Activated CD4-positive, alpha-beta T cell treated with anti-CD3 and anti-CD28 coated beads, Interleukin-2, amount 10 ng/mL, durations not matched to agents 24 days and 14 days (primary cell): Measurements from ENCODE around the gene LDLRAD3. TPM values are rescaled to one million over a fixed set of nuclear protein-coding genes. Genes with fewer than 3 reads are reported as not detected.

Experiments
- DNase-seq: peaks from one replicate; pipeline ENCODE4 v3.0.0; 2022
- H3K27ac Mint-ChIP-seq: one replicate; pipeline ENCODE4 v1.8.0; 2022; ENCODE audit warnings: mild to moderate bottlenecking, mixed read lengths
- H3K27me3 Mint-ChIP-seq: one replicate; pipeline ENCODE4 v1.8.0; 2022; ENCODE audit warnings: mixed read lengths
- H3K36me3 Mint-ChIP-seq: one replicate; pipeline ENCODE4 v1.8.0; 2022; ENCODE audit warnings: low read depth, mild to moderate bottlenecking, mixed read lengths
- H3K4me1 Mint-ChIP-seq: one replicate; pipeline ENCODE4 v1.8.0; 2021; ENCODE audit warnings: mixed read lengths
- H3K4me3 Mint-ChIP-seq: one replicate; pipeline ENCODE4 v1.8.0; 2022; ENCODE audit warnings: mild to moderate bottlenecking, moderate library complexity, mixed read lengths
- H3K9me3 Mint-ChIP-seq: one replicate; pipeline ENCODE4 v1.8.0; 2021; ENCODE audit warnings: mixed read lengths
- intact Hi-C: fragments of 100-400 bp; cut with micrococcal nuclease; formaldehyde crosslinking; loops from one replicate; pipeline ENCODE4 v1.15.1; 2023
- total RNA-seq: library from RNA; stranded (reverse); gene quantifications from 2 replicates; pipeline ENCODE4 v1.2.3, GENCODE V29; 2022

Gene LDLRAD3
- total RNA-seq, 1 donor from 2014 or later, result 0.54 TPM

DNA sequence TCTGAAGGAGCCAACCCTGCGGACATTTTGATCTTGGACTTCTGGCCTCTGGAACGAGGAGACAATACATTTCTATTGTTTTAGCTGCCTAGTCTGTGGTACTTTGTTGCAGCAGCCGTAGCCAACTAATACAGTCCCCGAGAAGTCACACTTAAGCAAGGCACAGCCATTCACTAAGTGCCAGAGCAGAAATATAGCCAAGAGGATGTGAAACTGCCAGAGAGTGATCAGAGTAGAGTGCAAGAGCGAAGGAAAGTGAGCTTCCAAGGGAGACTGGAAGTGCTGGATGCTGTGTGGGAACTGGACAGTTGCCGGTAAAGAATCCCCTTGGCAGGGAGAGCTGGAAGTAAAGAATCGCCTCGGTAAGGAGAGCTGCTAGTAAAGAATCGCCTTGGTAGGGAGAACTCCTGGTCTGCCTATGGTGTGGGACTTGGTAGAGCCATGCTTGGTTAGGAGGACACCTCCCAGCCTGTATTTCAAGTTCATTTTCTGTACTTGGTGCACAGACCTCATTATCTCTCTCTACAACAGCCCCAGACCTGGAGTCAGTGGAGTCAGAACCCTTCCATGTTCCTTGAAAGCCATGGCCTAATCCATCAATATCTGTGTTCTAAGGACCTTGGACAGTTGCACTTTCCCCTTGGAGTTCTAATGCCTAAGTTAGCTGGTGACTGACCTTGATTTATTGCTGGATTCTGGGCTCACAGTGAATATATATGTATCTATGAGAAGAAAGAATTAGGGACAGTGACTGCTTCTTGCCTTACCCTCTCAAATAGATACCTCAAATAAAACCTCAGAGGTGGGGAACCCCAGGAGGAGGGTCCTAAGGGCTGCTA lies 162.1 kb downstream of the LDLRAD3 start:
- Mint-ChIP-seq H3K27ac (no peak overlapping the region), H3K36me3 (no peaks in the 10 kb centered on the region), H3K27me3 (no peaks in the 10 kb centered on the region), H3K4me3 (no peak overlapping the region), H3K4me1 (peaks cover 2% of the 10 kb centered on the region), H3K9me3 (no peaks in the 10 kb centered on the region)
- intact Hi-C loops, result no loop called here
- DNase-seq, result no peak

DNA sequence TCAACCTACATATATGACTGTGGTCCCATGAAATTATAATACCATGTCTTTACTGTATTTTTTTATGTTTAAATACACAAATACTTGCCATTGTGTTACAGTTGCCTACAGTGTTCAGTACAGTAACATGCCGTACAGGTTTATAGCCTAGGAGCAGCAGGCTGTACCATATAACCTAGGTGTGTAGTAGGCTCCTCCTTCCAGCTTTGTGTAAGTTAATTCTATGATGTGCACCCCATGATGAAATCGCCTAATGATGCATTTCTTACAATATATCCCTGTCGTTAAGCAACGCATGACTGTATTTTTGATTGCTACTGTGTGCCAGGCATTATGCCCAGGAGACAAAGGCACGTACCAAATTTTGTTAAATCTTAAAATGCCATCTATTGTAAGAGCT lies 163.7 kb downstream of the LDLRAD3 start:
- no peak for DNase-seq
- Mint-ChIP-seq H3K4me3 (no peak overlapping the region), H3K36me3 (no peaks in the 10 kb centered on the region), H3K9me3 (no peaks in the 10 kb centered on the region), H3K27ac (no peak overlapping the region), H3K27me3 (no peaks in the 10 kb centered on the region), H3K4me1 (peaks cover 2% of the 10 kb centered on the region)
- intact Hi-C loops, result no loop called here

DNA sequence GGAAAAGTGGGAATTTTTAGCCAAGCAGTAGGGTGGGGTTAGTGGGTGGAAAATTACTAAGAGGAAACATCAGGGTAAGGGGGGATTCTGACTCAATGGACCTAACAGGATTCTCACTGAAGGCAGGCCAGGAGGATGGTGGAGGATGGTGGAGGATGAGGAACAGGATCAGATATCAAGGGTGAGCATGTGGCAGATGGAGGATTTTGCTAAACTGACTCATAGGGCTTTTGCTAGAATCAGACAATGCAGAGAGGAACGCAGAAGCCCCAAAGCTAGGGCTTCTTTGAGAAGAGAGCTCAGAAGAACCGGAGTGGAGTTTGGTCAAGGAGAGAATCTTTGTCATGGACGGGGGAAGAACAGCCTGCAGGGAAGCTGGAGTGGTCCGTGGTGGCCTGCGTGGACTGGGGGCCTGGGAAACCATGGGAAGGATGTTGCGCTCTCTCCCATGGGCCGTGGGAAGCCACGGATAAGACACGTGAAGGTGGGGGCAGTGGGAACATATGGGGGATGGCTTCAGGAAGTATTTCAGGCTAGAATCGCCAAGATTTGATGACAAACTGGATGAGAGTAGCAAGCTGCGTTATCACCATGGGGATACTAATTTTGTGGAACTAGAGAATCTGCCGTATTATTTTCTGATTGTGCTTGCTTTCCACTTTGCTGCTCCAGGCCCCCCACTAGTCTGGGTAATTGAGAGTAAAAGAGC lies 165.2 kb downstream of the LDLRAD3 start:
- no peak overlapping the region for H3K4me3 Mint-ChIP-seq
- no peaks in the 10 kb centered on the region for H3K36me3 Mint-ChIP-seq
- intact Hi-C loops, result no loop called here
- H3K27me3 Mint-ChIP-seq, result no peaks in the 10 kb centered on the region
- H3K4me1 Mint-ChIP-seq, result peaks cover 2% of the 10 kb centered on the region
- no peak for DNase-seq
- H3K9me3 Mint-ChIP-seq, result no peaks in the 10 kb centered on the region
- no peak overlapping the region for H3K27ac Mint-ChIP-seq

DNA sequence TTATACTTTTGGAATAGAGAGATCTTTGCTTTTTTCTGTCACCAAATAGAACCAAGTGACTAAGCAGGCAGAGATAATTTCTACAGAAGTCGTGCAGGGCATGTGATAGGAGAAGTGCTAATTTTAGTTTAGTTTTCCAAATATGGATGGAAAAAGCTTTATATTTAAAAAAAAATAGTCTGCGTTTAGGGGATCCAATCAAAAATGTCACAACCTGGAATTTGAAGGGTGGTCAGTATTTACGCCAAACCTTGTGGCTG lies 165.7 kb downstream of the LDLRAD3 start:
- Mint-ChIP-seq H3K4me3 (no peak overlapping the region), H3K27me3 (no peaks in the 10 kb centered on the region), H3K36me3 (no peaks in the 10 kb centered on the region), H3K27ac (no peak overlapping the region), H3K9me3 (no peaks in the 10 kb centered on the region), H3K4me1 (peaks cover 2% of the 10 kb centered on the region)
- intact Hi-C loops, result no loop called here
- no peak for DNase-seq

DNA sequence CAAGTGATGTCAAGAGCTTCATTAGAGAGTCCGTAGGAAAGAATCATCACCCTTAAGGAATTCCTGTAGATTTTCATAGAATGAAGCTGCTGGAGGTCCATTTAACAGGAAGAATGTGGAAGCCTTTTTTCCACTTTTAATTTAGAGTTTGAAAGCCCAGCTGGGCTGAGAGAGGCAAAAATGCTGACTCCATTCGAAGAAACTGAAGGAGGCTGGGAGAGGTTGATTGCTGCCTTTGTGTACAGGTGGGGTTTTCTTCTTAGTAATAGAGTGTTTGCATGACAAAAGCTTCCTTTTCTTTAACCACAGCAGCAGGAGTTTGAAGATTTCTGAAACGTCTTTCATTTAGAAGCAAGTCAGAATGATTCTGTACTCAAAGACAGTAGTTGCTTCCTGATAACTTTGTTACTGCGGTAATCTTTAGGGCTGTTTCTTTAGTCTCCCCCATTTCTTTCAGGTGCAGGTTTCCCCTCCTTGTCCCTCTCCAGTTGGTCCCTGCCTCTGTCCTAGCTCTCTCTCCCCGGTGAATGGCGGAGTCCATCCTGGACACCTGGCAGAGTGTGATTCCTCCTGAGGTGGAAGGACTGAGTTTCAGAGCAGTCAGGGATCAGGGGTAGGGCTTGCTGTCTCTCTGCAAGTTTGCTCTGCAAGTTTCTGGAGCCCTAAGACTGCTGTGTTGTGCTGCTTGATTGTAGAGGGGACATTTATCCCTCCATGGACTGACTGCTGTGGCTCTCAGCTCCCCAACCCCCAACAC lies 166.2 kb downstream of the LDLRAD3 start:
- Mint-ChIP-seq H3K27me3 (no peaks in the 10 kb centered on the region), H3K9me3 (no peaks in the 10 kb centered on the region), H3K4me1 (peaks cover 2% of the 10 kb centered on the region), H3K4me3 (no peak overlapping the region), H3K36me3 (no peaks in the 10 kb centered on the region), H3K27ac (no peak overlapping the region)
- intact Hi-C loops, result no loop called here
- DNase-seq, result no peak

DNA sequence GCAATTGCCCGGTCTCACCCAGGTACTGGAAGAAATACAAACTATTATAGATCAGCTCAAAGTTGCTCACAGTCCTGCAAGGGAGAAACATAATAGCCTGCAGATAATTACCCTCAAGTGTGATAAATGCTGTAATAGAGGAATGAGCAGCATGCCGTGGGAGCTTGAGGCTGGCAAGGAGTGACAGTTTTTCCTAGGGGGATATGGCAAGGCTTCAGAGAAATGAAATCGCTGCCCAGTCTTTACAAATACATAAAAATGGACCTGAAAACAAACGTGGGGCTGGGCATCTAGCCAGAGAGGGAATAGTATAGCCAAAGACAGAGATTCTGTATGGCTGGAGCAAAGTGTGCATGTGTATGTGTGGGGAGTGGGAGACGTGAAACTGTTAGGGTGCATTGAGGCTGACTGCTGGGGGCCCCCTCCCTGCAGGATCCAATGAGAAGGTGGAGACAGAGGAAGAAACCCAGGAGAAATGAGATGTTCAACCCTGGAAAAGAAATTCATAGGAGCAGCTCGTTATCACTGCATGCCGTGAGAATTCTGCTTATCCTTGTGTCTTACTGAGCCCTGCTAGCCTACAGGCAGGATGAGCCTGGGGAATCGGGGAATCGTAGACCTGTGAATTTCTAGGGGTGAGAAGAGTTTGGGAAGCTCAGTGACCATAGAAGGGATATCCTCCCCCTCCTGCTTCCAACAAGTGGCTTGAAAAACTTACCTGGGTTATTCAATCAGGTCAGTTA lies 167.0 kb downstream of the LDLRAD3 start:
- no peak overlapping the region for H3K4me3 Mint-ChIP-seq
- intact Hi-C loops, result no loop called here
- H3K4me1 Mint-ChIP-seq, result peaks cover 2% of the 10 kb centered on the region
- H3K9me3 Mint-ChIP-seq, result no peaks in the 10 kb centered on the region
- no peak for DNase-seq
- no peak overlapping the region for H3K27ac Mint-ChIP-seq
- no peaks in the 10 kb centered on the region for H3K27me3 Mint-ChIP-seq
- H3K36me3 Mint-ChIP-seq, result no peaks in the 10 kb centered on the region

DNA sequence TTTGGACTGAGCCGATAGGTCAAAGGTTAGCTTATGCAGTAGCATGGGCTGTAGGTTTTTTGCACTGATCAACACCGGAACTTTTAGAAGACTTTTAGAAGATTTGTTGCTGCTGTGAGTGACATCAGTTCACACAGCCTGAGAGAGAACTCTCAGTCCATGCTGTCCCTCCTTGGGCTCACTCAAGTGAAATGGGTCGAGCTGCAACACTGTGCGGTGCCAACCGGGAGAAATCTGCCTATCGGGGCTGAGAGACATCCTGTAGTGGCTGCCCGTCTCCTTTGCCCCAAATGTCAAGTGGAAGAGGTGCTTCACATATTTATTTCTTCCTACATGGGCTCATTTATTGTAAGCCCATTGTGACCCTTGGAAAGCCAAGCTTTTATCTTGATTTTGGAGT lies 170.2 kb downstream of the LDLRAD3 start:
- H3K36me3 Mint-ChIP-seq, result no peaks in the 10 kb centered on the region
- peaks cover 2% of the 10 kb centered on the region for H3K27me3 Mint-ChIP-seq
- intact Hi-C loops, result no loop called here
- no peak overlapping the region for H3K27ac Mint-ChIP-seq
- H3K9me3 Mint-ChIP-seq, result no peaks in the 10 kb centered on the region
- peaks cover 2% of the 10 kb centered on the region for H3K4me1 Mint-ChIP-seq
- no peak overlapping the region for H3K4me3 Mint-ChIP-seq
- no peak for DNase-seq

DNA sequence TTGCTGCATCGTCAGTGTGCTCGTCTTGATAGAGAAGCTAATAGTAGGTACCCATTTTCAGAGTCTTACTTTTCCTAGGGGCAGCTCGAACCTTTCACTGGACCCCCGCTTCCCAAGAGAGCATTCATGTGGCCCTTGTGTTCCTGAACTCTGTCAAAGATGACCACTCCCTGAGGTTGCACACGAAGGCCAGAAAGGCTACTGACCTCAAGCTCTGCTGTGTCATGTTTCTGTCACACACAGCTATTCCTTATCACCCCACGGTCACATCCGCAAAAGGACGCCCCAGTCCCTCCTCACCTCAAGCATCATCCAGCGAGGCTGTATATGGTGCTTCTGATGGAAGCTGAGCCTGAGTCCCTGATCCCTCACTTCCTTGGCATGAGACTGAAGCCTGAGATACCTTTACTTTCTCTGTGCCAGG lies 171.5 kb downstream of the LDLRAD3 start:
- Mint-ChIP-seq H3K27me3 (peaks cover 3% of the 10 kb centered on the region), H3K27ac (no peak overlapping the region), H3K4me3 (no peak overlapping the region), H3K36me3 (no peaks in the 10 kb centered on the region), H3K4me1 (peaks cover 2% of the 10 kb centered on the region), H3K9me3 (no peaks in the 10 kb centered on the region)
- intact Hi-C loops, result no loop called here
- no peak for DNase-seq

DNA sequence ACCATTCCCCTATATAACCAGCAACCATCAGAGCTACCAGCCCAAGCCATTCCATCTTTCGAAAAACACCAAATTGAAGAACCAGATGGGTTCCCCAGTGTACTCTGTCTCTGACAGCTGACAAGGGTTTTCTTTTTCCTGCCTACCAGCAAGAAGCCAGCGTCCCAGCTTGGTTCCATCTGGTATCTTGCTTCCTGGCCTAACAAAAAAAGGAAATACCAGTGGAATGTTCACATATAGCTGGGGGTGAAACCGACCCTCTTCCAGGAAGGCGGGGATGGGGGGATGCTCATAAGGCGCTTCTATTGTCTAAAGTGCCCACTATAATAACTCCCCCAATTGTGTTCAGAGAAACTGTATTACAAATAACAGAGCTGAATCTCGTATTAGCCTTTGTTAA lies 172.3 kb downstream of the LDLRAD3 start:
- Mint-ChIP-seq H3K36me3 (no peaks in the 10 kb centered on the region), H3K4me3 (no peak overlapping the region), H3K27ac (no peak overlapping the region), H3K9me3 (no peaks in the 10 kb centered on the region), H3K27me3 (peaks cover 5% of the 10 kb centered on the region), H3K4me1 (no peaks in the 10 kb centered on the region)
- no peak for DNase-seq
- intact Hi-C loops, result no loop called here

DNA sequence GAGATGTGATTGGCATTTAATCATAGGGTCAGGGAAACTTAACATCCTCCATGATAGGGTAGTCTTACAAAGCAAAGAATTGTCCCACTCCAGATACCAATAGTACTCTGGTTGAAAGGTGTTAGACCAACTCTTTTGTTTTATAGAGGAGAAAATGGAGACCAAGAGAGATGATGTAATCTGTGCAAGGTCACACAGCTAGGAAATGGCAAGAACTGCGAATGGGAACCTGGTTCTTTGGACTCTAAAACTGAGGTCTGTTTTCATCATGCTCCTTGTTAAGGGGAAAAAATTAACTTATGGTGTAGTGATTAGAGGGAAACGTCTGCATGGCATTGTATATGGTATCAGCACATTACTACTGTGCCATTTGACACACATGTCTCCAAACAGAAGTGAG lies 174.2 kb downstream of the LDLRAD3 start:
- intact Hi-C loops, result no loop called here
- H3K36me3 Mint-ChIP-seq, result no peaks in the 10 kb centered on the region
- no peak for DNase-seq
- no peaks in the 10 kb centered on the region for H3K9me3 Mint-ChIP-seq
- H3K27ac Mint-ChIP-seq, result no peak overlapping the region
- H3K4me1 Mint-ChIP-seq, result no peaks in the 10 kb centered on the region
- peaks cover 5% of the 10 kb centered on the region for H3K27me3 Mint-ChIP-seq
- H3K4me3 Mint-ChIP-seq, result no peak overlapping the region

DNA sequence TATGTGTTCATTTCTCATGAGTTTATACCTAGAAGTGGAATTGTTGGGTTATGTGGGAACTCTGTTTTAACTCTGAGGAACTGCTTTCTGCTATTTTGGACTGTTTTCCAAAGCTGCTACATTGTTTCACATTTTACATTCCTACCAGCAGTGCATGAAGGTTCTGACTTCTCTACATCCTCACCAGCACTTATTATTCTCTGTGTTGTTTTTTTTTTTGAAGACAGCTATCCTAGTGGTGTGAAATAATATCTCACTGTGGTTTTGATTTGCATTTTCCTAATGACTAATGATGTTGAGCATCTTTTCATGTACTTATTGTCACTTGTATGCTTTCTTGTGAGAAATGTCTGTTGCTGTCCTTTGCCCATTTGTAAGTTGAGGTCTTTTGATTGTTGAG lies 175.4 kb downstream of the LDLRAD3 start:
- H3K9me3 Mint-ChIP-seq, result no peaks in the 10 kb centered on the region
- no peak overlapping the region for H3K4me3 Mint-ChIP-seq
- DNase-seq, result no peak
- peaks cover 5% of the 10 kb centered on the region for H3K27me3 Mint-ChIP-seq
- H3K36me3 Mint-ChIP-seq, result no peaks in the 10 kb centered on the region
- H3K27ac Mint-ChIP-seq, result no peak overlapping the region
- no peaks in the 10 kb centered on the region for H3K4me1 Mint-ChIP-seq
- intact Hi-C loops, result no loop called here

DNA sequence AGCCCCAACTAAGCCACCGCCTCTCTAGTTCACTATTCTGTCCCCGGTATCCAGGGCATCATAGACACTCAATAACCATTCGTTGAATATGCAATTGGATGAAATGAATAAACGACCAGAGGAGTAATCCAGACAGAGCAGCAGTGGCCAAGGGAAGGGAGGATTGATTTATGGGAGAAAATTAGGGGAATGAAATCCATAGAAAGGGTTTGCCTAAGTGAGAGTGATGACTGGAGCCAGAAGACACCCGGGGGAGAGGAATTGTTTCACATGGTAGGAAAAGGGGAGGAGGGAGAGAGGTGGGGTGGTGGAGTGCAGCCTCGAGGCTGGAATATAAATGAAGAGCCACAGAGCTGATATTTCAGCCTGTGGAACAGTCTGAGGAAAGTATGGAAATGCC lies 177.2 kb downstream of the LDLRAD3 start:
- Mint-ChIP-seq H3K4me1 (no peaks in the 10 kb centered on the region), H3K36me3 (no peaks in the 10 kb centered on the region), H3K27me3 (peaks cover 11% of the 10 kb centered on the region), H3K9me3 (no peaks in the 10 kb centered on the region), H3K4me3 (no peak overlapping the region), H3K27ac (no peak overlapping the region)
- DNase-seq, result no peak
- intact Hi-C loops, result no loop called here

DNA sequence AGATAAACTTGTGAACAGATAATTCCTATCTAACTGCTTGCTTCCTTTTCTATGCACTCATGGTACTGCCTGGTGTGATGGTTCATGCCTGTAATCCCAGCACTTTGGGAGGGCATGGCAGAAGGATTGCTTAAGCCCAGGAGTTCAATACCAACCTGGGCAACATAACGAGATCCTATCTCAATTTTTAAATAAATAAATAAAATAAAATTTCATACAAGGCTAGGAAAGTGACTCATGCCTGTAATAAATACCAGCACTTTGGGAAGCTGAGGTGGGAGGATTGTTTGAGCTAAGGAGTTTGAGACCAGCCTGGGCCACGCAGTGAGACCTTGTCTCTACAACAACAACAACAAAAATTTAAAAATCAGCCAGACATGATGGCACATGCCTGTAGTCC lies 178.8 kb downstream of the LDLRAD3 start:
- Mint-ChIP-seq H3K4me3 (no peak overlapping the region), H3K27ac (no peak overlapping the region), H3K9me3 (no peaks in the 10 kb centered on the region), H3K36me3 (no peaks in the 10 kb centered on the region), H3K27me3 (peaks cover 14% of the 10 kb centered on the region), H3K4me1 (no peaks in the 10 kb centered on the region)
- DNase-seq, result no peak
- intact Hi-C loops, result no loop called here
